Astrocyte (in vitro differentiated cells and primary cell): ENCODE results near the gene SURF1.

Source experiments
- EZH2 ChIP-seq: IDR thresholded peaks from 2 replicates; pipeline ENCODE4 v1.6.1; 2012; ENCODE audit warnings: mild to moderate bottlenecking, low read length, inconsistent platforms; ENCODE audit not compliant: insufficient read depth
- TF ChIP-seq, protein P1 (sequence below): IDR thresholded peaks from 2 replicates; pipeline ENCODE4 v1.5.1; 2011; ENCODE audit warnings: low read depth, mild to moderate bottlenecking, inconsistent platforms, low read length, moderate library complexity; ENCODE audit not compliant: insufficient read depth

DNA sequence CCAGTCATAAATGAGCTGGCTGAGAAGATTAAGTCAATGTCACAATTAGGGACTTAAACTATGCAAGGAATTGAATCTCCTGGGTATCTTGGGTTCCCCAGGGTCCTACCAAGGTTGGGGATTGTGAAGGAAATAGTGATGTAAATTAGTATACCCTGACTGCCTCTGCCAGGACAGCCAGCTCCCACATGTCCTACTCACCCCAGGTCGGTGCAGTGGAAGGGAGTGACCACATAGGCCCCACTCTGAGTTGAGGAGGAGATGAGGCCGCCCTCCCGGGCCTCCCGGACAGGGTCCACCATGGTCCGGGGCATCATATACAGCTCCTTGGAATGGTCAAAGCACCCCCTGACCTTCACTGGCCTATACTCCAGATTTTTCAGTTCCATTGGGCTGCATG is 2.7 kb downstream of the SURF1 start:
- TF ChIP-seq, protein P1, sequence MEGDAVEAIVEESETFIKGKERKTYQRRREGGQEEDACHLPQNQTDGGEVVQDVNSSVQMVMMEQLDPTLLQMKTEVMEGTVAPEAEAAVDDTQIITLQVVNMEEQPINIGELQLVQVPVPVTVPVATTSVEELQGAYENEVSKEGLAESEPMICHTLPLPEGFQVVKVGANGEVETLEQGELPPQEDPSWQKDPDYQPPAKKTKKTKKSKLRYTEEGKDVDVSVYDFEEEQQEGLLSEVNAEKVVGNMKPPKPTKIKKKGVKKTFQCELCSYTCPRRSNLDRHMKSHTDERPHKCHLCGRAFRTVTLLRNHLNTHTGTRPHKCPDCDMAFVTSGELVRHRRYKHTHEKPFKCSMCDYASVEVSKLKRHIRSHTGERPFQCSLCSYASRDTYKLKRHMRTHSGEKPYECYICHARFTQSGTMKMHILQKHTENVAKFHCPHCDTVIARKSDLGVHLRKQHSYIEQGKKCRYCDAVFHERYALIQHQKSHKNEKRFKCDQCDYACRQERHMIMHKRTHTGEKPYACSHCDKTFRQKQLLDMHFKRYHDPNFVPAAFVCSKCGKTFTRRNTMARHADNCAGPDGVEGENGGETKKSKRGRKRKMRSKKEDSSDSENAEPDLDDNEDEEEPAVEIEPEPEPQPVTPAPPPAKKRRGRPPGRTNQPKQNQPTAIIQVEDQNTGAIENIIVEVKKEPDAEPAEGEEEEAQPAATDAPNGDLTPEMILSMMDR: no peak
- TF ChIP-seq EZH2: no peak
